Activated CD8-positive, alpha-beta memory T cell treated with anti-CD3 and anti-CD28 coated beads, Interleukin-2, amount 10 ng/mL, durations not matched to agents 7 days and 5 days (primary cell): ENCODE results near the gene ASIC4. TPM values are rescaled to one million over a fixed set of nuclear protein-coding genes. Genes with fewer than 3 reads are reported as not detected.

Experiments
- ATAC-seq: fragments of 150-1000 bp; cut with Tn5 transposase; one replicate; pipeline ENCODE4 v1.10.0; 2021; ENCODE audit warnings: moderate library complexity
- CTCF ChIA-PET: fragments of 350-600 bp; sonication (Branson Sonifier 250); formaldehyde crosslinking; loops from one replicate; lab custom pipeline; 2021; ENCODE audit warnings: antibody characterized with exemption; lab: Charles Lee
- DNase-seq: peaks from one replicate; pipeline ENCODE4 v3.0.0-alpha.2; 2020
- H3K27ac Mint-ChIP-seq: one replicate; pipeline ENCODE4 v1.8.0; 2021; ENCODE audit warnings: mild to moderate bottlenecking, mixed read lengths
- H3K27me3 Mint-ChIP-seq: one replicate; pipeline ENCODE4 v1.8.0; 2021; ENCODE audit warnings: mixed read lengths
- H3K36me3 Mint-ChIP-seq: one replicate; pipeline ENCODE4 v1.8.0; 2021; ENCODE audit warnings: mild to moderate bottlenecking, mixed read lengths
- H3K4me1 Mint-ChIP-seq: one replicate; pipeline ENCODE4 v1.8.0; 2021; ENCODE audit warnings: mixed read lengths
- H3K4me3 Mint-ChIP-seq: one replicate; pipeline ENCODE4 v1.8.0; 2021; ENCODE audit warnings: mild to moderate bottlenecking, moderate library complexity, mixed read lengths
- H3K9me3 Mint-ChIP-seq: one replicate; pipeline ENCODE4 v1.8.0; 2022; ENCODE audit warnings: low read depth, mixed read lengths
- total RNA-seq, 2 experiments: library from RNA; stranded (reverse); gene quantifications; one replicate each; pipeline ENCODE4 v1.2.3, GENCODE V29; 2021

The ASIC4 gene, protein sequence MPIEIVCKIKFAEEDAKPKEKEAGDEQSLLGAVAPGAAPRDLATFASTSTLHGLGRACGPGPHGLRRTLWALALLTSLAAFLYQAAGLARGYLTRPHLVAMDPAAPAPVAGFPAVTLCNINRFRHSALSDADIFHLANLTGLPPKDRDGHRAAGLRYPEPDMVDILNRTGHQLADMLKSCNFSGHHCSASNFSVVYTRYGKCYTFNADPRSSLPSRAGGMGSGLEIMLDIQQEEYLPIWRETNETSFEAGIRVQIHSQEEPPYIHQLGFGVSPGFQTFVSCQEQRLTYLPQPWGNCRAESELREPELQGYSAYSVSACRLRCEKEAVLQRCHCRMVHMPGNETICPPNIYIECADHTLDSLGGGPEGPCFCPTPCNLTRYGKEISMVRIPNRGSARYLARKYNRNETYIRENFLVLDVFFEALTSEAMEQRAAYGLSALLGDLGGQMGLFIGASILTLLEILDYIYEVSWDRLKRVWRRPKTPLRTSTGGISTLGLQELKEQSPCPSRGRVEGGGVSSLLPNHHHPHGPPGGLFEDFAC
- total RNA-seq = under 1 TPM in 1 of 2 experiments, not detected in 1; 0.09 TPM

DNA sequence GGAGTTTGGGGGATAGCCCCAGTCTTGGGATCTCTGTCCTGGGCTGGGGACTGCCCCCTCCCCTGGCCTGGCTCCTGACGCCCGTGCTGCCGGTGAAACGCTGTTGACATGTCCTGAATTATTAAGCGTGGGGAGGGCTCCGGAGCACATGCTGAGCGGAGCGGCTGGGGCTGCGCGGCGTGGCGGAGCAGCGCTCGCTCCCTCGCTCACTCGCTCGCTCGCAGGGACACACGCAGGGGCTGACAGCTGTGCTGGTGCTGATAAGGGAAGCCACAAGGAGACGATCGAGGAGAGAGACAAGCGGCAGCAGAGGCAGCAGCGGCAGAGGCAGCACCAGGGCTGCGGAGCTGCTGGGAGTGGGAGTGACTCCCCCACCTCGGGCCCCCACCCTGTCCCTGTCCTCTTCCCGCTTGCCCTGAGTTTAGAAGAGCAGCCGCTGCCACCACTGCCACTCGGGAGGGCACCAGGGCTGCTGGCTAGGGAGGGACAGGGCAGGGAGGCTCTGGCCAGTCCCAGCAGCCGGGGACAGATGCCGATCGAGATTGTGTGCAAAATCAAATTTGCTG is at the start of gene ASIC4:
Gene ASIC4 (plus strand): TSS at position 287 of the 566 bp plus-strand sequence. CDS start 243 bp downstream, at position 530.
- Mint-ChIP-seq H3K27me3 (peaks cover 67% of the 10 kb centered on the region), H3K4me3 (no peak within 1 kb of the TSS), H3K27ac (no peak within 1 kb of the TSS), H3K4me1 (peaks cover 4% of the 10 kb centered on the region), H3K36me3 (no peaks in the 10 kb centered on the region), H3K9me3 (no peaks in the 10 kb centered on the region)
- no peak for DNase-seq
- CTCF ChIA-PET = interaction anchor here (1.0 to 3.0 kb wide), 2 partner anchors 14 to 19 kb away, joined by 3 to 14 read pairs; no protein-coding TSS in a partner anchor
- no peak for ATAC-seq

DNA sequence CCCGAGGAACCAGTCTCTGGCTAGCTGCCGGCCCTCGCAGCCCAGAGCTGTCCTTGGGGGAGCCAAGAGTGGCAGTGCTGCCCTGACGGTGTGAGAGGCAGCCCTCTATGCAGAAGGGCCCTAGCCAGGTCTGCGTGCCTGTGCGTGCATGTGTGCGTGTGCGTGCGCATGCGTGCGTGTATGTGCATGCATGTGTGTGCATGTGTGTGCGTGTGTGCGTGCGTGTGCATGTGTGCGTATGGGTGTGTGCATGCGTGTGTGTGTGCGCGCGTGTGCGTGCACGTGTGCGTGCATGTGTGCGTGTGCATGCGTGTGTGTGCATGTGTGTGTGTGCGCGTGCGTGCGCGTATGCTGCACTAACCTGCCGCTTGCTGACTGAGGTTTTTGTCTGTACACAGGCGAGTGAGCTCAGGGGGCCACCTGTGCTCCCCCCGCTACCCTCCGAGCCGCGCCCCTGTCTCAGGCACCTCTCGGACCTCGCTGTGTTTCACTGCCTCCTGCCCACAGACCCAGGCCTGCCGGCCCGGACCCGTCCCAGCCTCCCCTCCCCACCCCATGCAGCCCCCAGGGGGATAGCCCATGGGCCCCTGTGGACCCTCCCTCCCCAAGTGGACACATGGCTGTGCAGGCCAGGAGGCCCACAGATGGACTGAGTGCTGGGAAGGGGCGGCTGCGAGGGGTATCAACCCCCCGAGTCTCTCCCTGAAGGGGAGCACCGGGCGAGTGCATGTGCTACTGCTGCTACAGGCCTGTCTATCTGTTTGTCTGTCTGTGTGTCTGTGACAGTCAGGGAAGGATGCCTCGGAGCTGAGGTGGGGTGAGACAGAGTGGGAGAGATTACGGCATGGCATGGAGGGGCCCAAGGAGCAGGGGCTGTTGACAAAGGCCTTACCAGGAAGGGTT is 48.4 kb upstream of the ASIC4 start:
- Mint-ChIP-seq H3K27ac (no peak overlapping the region), H3K27me3 (no peaks in the 10 kb centered on the region), H3K36me3 (no peaks in the 10 kb centered on the region), H3K9me3 (no peaks in the 10 kb centered on the region), H3K4me3 (no peak overlapping the region), H3K4me1 (peaks cover 4% of the 10 kb centered on the region)
- CTCF ChIA-PET = interaction anchor here (1.5 kb wide), 1 partner anchor 64 kb away, joined by 7 read pairs; no protein-coding TSS in a partner anchor
- ATAC-seq (no peak), DNase-seq (no peak)

DNA sequence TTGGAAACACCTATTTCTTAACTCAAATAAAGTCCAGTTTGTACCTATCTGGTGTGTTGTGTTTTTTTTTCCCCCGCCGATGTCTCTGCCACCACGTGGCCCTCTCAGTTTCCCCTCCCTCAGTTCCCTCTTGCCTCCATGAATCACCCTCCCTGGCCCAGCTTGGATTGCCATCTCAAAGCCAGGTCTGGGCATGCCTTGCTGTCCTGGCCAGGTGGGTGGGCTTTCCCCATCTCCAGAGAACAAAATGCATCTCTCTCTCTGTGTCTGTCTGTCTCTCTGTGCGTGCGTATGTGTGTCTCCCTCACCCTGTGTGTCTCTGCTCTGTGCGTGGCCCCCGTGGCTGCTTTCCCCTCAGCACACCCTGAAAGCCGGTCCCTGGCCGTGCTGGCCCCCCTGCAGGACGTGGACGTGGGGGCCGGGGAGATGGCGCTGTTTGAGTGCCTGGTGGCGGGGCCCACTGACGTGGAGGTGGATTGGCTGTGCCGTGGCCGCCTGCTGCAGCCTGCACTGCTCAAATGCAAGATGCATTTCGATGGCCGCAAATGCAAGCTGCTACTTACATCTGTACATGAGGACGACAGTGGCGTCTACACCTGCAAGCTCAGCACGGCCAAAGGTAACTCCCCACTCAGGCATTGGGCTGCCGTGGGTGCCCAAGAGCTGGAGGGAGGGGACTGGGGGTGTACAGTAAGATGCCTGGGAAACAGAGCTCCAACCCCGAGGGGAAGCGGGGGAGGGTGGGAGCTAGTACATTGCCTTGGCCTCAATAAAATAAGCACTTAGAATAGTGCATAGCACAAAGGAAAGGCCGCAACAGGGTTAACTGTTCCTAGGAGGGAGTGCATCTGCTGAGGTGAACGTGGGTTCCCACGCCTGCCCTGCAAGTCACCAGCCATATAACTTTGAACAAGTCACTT is 47.2 kb upstream of the ASIC4 start:
- Mint-ChIP-seq H3K36me3 (no peaks in the 10 kb centered on the region), H3K27ac (no peak overlapping the region), H3K4me1 (no peaks in the 10 kb centered on the region), H3K9me3 (no peaks in the 10 kb centered on the region), H3K27me3 (no peaks in the 10 kb centered on the region), H3K4me3 (no peak overlapping the region)
- DNase-seq (no peak), ATAC-seq (no peak)
- CTCF ChIA-PET = interaction anchor here (0.7 kb wide), 1 partner anchor 29 kb away, joined by 3 read pairs; a partner anchor contains a TSS

DNA sequence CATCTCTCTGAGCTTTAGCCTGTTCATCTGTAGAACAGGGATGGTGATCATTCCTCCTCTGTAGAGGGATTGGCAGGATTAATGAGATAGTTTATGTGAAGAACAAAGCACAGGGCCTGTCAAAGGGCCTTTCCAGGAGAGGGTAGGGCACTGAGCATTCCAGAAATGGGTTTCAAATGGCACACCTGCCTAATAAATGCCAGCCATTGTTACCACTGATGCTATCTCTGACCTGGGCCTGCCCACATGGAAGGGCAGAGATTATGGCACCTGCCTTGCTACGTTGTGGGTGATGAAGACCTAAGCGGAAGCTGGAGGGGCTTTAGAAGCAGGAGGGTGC is 46.6 kb upstream of the ASIC4 start:
- no peak for DNase-seq
- H3K27me3 Mint-ChIP-seq = no peaks in the 10 kb centered on the region
- no peak for ATAC-seq
- H3K27ac Mint-ChIP-seq = no peak overlapping the region
- no peak overlapping the region for H3K4me3 Mint-ChIP-seq
- no peaks in the 10 kb centered on the region for H3K9me3 Mint-ChIP-seq
- H3K36me3 Mint-ChIP-seq = no peaks in the 10 kb centered on the region
- H3K4me1 Mint-ChIP-seq = no peaks in the 10 kb centered on the region
- CTCF ChIA-PET = interaction anchor here (0.7 to 0.8 kb wide), 2 partner anchors 9 to 28 kb away, joined by 3 read pairs; a partner anchor contains a TSS

DNA sequence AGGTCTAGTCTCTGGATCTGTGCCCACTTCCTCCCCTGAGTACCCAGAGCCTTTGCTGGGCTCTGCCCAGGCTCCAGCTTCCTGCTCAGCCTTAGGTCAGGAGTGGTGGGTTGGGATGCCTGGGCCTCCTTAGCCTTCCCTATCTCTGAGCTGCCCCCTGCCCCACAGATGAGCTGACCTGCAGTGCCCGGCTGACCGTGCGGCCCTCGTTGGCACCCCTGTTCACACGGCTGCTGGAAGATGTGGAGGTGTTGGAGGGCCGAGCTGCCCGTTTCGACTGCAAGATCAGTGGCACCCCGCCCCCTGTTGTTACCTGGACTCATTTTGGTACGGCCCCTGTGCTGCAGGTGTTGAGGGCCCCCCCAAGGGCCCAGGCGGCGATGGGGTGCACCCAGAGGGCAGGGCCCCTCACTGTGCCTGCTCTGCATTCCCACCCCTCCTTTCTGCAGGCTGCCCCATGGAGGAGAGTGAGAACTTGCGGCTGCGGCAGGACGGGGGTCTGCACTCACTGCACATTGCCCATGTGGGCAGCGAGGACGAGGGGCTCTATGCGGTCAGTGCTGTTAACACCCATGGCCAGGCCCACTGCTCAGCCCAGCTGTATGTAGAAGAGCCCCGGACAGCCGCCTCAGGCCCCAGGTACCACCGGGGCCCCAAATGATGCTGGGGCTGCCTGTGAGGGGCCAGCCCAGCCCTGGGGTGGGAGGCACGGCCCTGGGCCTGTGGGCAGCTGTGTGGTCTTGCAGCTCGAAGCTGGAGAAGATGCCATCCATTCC is 45.7 kb upstream of the ASIC4 start:
- Mint-ChIP-seq H3K36me3 (no peaks in the 10 kb centered on the region), H3K27ac (no peak overlapping the region), H3K27me3 (no peaks in the 10 kb centered on the region), H3K4me1 (no peaks in the 10 kb centered on the region), H3K9me3 (no peaks in the 10 kb centered on the region), H3K4me3 (no peak overlapping the region)
- CTCF ChIA-PET = interaction anchor here (0.8 kb wide), 1 partner anchor 8 kb away, joined by 3 read pairs; no protein-coding TSS in a partner anchor
- ATAC-seq (no peak), DNase-seq (no peak)

DNA sequence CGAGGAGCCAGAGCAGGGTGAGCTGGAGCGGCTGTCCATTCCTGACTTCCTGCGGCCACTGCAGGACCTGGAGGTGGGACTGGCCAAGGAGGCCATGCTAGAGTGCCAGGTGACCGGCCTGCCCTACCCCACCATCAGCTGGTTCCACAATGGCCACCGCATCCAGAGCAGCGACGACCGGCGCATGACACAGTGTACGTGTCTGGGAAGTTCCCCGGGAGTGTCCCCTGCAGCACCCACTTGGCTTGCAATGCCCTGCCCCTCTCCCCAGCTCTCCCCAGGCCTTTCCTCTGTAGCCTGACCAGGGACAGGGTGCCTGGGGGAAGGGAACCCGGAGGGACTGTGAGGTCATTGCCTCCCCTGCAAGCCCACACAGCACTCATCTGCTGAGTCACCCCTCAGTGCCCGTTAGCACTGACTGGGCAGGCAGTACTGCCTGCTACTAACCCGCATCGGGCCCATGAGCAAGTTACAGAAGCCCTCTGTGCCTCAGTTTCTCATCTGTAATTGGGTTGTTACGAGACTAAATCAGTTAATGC is 45.0 kb upstream of the ASIC4 start:
- CTCF ChIA-PET = interaction anchor here (1.9 kb wide), 1 partner anchor 61 kb away, joined by 9 read pairs; no protein-coding TSS in a partner anchor

DNA sequence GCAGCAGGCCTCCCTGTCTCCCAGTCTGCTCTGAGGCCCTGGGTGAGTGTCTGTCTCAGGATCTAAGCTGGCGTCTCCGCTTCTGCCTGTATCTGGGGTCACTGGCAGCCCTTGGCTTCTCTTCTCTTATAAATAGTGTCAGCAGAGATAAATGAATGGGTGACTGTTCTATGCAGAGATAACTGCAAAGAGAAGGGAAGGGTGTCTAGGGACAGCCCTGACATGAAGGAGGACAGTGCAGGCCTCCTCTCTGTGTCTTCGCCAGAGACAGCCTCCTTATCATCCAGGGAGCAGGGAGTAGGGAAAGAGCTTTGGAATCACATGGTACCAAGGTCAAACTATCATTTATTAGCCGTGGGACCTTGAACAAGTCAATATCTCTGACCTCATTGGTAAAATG is 43.9 kb upstream of the ASIC4 start:
- CTCF ChIA-PET = interaction anchor here (0.5 to 1.9 kb wide), 3 partner anchors 12 to 368 kb away, joined by 3 to 9 read pairs (median 5); no protein-coding TSS in a partner anchor
- Mint-ChIP-seq H3K4me3 (no peak overlapping the region), H3K36me3 (no peaks in the 10 kb centered on the region), H3K4me1 (no peaks in the 10 kb centered on the region), H3K9me3 (no peaks in the 10 kb centered on the region), H3K27me3 (no peaks in the 10 kb centered on the region), H3K27ac (no peak overlapping the region)
- no peak for ATAC-seq
- no peak for DNase-seq

More for the DNA sequence above, 45.0 kb upstream of the ASIC4 start:
- H3K4me1 Mint-ChIP-seq = no peaks in the 10 kb centered on the region
- H3K27ac Mint-ChIP-seq = no peak overlapping the region
- DNase-seq (no peak), ATAC-seq (no peak)
- H3K4me3 Mint-ChIP-seq = no peak overlapping the region
- H3K36me3 Mint-ChIP-seq = no peaks in the 10 kb centered on the region
- no peaks in the 10 kb centered on the region for H3K27me3 Mint-ChIP-seq
- H3K9me3 Mint-ChIP-seq = no peaks in the 10 kb centered on the region

DNA sequence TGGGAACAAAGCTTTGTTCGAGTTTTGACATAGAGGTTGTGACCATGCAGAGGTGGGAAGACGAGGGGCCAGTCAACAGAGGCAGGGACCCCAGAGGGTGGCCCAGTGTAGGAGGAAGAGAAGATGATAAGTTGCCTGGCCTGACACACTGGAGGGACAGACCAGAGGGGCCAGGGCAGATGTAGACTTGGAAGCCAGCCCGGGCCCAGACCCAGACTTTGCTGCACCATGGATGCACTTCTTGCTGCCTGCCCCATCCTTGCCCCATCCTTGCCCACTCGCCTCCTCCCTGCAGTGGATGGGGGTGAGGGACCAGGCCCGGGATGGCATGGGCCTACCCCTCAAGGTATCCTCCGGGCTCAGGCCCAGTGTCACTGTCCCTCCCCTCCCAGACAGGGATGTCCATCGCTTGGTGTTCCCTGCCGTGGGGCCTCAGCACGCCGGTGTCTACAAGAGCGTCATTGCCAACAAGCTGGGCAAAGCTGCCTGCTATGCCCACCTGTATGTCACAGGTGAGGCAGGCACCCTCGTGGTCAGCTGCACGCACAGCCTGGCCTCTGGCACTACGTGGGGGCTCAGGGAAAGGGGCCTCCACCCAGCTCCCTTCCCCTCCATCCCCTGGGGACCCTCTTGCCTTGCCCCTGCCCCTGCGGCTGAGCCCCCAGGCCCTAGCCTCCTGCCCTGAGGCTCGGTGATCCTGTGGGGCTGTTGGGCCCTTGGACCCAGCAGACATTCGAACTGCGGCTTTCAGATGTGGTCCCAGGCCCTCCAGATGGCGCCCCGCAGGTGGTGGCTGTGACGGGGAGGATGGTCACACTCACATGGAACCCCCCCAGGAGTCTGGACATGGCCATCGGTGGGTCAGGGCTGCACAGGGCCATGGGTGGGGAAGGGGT is 42.6 kb upstream of the ASIC4 start:
- ATAC-seq (no peak), DNase-seq (no peak)
- no peaks in the 10 kb centered on the region for H3K4me1 Mint-ChIP-seq
- no peak overlapping the region for H3K4me3 Mint-ChIP-seq
- CTCF ChIA-PET = interaction anchor here (1.5 to 1.9 kb wide), 2 partner anchors 58 to 69 kb away, joined by 3 to 9 read pairs; no protein-coding TSS in a partner anchor
- no peaks in the 10 kb centered on the region for H3K9me3 Mint-ChIP-seq
- no peaks in the 10 kb centered on the region for H3K27me3 Mint-ChIP-seq
- no peaks in the 10 kb centered on the region for H3K36me3 Mint-ChIP-seq
- H3K27ac Mint-ChIP-seq = no peak overlapping the region

DNA sequence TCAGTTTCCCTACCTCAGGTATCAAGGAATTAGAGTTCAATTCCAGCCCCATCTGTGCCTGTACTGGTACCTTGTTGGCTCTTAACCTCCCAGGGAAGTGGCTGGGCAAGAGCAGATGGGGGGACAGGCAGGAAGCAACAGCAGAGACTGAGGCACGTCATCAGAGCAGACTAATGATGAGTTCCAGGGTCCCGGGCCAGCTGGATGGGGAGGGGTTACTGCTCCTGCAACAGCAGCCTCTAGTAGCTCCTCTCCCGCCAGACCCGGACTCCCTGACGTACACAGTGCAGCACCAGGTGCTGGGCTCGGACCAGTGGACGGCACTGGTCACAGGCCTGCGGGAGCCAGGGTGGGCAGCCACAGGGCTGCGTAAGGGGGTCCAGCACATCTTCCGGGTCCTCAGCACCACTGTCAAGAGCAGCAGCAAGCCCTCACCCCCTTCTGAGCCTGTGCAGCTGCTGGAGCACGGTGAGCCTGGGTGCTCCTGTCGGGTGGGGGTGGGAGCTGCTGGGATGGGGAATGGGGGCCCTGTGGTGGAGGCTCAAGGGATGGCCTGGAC is 41.6 kb upstream of the ASIC4 start:
- no peaks in the 10 kb centered on the region for H3K9me3 Mint-ChIP-seq
- ATAC-seq = no peak
- no peaks in the 10 kb centered on the region for H3K27me3 Mint-ChIP-seq
- no peak for DNase-seq
- H3K27ac Mint-ChIP-seq = no peak overlapping the region
- CTCF ChIA-PET = interaction anchor here (1.5 kb wide), 1 partner anchor 68 kb away, joined by 3 read pairs; no protein-coding TSS in a partner anchor
- H3K4me3 Mint-ChIP-seq = no peak overlapping the region
- no peaks in the 10 kb centered on the region for H3K4me1 Mint-ChIP-seq
- H3K36me3 Mint-ChIP-seq = no peaks in the 10 kb centered on the region

DNA sequence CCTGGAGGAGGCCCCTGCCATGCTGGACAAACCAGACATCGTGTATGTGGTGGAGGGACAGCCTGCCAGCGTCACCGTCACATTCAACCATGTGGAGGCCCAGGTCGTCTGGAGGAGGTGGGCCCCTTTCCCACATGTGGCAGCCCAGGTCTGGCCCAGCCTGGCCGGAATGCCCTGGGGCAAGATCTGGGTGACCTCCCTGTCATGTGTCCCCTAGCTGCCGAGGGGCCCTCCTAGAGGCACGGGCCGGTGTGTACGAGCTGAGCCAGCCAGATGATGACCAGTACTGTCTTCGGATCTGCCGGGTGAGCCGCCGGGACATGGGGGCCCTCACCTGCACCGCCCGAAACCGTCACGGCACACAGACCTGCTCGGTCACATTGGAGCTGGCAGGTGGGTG is 40.8 kb upstream of the ASIC4 start:
- Mint-ChIP-seq H3K27me3 (no peaks in the 10 kb centered on the region), H3K27ac (no peak overlapping the region), H3K4me3 (no peak overlapping the region), H3K36me3 (no peaks in the 10 kb centered on the region), H3K4me1 (no peaks in the 10 kb centered on the region), H3K9me3 (no peaks in the 10 kb centered on the region)
- CTCF ChIA-PET = interaction anchor here (1.3 to 6.2 kb wide), 2 partner anchors 9 to 57 kb away, joined by 3 to 40 read pairs; no protein-coding TSS in a partner anchor
- DNase-seq = no peak
- ATAC-seq = no peak
